HL-60 (cell line): ENCODE results near the gene ANGEL2.

Source experiments
- DNase-seq, 2 experiments: peaks; one replicate each; pipeline ENCODE4 v3.0.0-alpha.2; 2010 to 2020; ENCODE audit warnings: low read depth in 1 of 2, low spot score in 1 of 2
- H3K27ac ChIP-seq: fragments of 250-450 bp; sonication (Bioruptor Pico); replicated peaks from 2 replicates; pipeline ENCODE4 v1.5.1; 2020; ENCODE audit warnings: mild to moderate bottlenecking, moderate library complexity
- H3K27me3 ChIP-seq: fragments of 250-450 bp; sonication (Bioruptor Pico); 2 replicates; pipeline ENCODE4 v1.5.1; 2021; ENCODE audit warnings: mild to moderate bottlenecking, moderate library complexity; ENCODE audit not compliant: insufficient read depth, poor library complexity, severe bottlenecking
- H3K4me3 ChIP-seq: replicated peaks from 2 replicates; pipeline ENCODE4 v1.5.1; 2011; ENCODE audit warnings: mild to moderate bottlenecking, control low read depth, low read length; ENCODE audit not compliant: insufficient read depth
- GABPA ChIP-seq: IDR thresholded peaks from 2 replicates; pipeline ENCODE4 v1.6.1; 2012; ENCODE audit warnings: low read depth
- POLR2AphosphoS5 ChIP-seq: IDR thresholded peaks from 2 replicates; pipeline ENCODE4 v1.6.1; 2012; ENCODE audit warnings: low read depth
- REST ChIP-seq: IDR thresholded peaks from 2 replicates; pipeline ENCODE4 v1.6.1; 2012; ENCODE audit warnings: low read depth; ENCODE audit not compliant: insufficient replicate concordance
- SPI1 ChIP-seq: IDR thresholded peaks from 2 replicates; pipeline ENCODE4 v1.6.1; 2012; ENCODE audit warnings: low read depth, mild to moderate bottlenecking, borderline replicate concordance
- TF ChIP-seq, protein P1 (sequence below): IDR thresholded peaks from one replicate; pipeline ENCODE4 v1.5.1; 2011; ENCODE audit warnings: low read length, control low read depth, inconsistent platforms; ENCODE audit not compliant: insufficient read depth

ANGEL2 gene

DNA sequence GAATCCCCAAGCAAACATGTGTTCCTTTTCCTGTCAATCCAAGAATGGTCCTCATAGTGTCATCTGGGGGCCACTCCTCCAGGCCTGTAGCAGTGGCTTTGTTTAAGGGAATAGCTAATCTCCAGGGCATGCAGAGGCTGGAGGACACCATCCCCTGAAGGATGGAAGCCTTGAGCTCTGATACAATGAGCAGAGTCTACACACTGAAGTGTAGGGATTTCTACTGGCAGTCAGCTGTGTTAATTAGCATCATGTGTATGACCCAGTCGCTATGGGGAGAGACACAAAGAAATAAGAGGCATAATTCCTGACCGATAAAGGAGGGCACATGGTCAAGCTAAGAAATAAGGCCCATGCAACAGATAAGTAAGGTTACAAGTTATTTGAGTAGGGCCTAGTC is 29.1 kb downstream of the ANGEL2 start:
- no peak for DNase-seq
- no peaks in the 10 kb centered on the region for H3K27me3 ChIP-seq
- H3K4me3 ChIP-seq, result no peak overlapping the region
- H3K27ac ChIP-seq, result no peak overlapping the region
- TF ChIP-seq, protein P1, sequence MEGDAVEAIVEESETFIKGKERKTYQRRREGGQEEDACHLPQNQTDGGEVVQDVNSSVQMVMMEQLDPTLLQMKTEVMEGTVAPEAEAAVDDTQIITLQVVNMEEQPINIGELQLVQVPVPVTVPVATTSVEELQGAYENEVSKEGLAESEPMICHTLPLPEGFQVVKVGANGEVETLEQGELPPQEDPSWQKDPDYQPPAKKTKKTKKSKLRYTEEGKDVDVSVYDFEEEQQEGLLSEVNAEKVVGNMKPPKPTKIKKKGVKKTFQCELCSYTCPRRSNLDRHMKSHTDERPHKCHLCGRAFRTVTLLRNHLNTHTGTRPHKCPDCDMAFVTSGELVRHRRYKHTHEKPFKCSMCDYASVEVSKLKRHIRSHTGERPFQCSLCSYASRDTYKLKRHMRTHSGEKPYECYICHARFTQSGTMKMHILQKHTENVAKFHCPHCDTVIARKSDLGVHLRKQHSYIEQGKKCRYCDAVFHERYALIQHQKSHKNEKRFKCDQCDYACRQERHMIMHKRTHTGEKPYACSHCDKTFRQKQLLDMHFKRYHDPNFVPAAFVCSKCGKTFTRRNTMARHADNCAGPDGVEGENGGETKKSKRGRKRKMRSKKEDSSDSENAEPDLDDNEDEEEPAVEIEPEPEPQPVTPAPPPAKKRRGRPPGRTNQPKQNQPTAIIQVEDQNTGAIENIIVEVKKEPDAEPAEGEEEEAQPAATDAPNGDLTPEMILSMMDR, result no peak
- TF ChIP-seq POLR2AphosphoS5 (no peak), GABPA (no peak), REST (no peak), SPI1 (no peak)

DNA sequence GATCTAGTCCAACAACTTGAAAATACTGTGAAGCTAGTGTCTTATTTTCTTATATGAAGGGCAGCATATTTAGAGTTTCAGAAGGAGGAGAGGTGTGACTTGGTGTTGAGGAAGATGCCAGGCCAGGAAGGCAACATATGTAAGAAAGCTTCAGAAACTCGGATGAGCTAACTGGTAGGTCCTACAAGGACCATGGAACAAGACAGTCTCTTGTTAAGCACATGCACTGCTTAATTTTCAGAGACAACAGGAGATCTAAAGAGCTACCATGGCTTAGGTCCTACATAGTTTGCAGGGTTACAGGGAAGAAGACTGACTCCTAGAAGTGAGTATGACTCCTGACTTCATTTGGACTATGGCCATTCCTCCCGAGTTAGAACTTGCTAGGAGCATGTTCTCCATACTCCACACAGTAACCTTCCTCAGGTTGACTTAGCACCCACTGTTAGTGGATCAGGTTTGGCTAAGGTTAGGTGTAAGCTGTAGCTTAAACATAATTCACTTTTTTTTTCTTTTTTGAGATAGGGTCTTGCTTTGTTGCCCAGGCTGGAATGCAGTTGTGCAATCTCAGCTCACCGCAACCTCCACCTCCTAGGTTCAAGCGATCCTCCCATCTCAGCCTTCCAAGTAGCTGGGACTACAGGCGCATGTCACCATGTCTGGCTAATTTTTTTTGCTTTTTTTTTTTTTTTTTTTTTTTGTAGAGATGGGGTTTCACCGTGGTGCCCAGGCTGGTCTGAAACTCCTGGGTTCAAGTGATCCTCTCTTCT is 31.0 kb downstream of the ANGEL2 start:
- Histone ChIP-seq H3K27ac (no peak overlapping the region), H3K4me3 (no peak overlapping the region), H3K27me3 (no peaks in the 10 kb centered on the region)
- DNase-seq, result no peak
- no peak for TF ChIP-seq GABPA
- TF ChIP-seq, protein P1, result no peak
- no peak for TF ChIP-seq SPI1
- TF ChIP-seq POLR2AphosphoS5, result no peak
- no peak for TF ChIP-seq REST

DNA sequence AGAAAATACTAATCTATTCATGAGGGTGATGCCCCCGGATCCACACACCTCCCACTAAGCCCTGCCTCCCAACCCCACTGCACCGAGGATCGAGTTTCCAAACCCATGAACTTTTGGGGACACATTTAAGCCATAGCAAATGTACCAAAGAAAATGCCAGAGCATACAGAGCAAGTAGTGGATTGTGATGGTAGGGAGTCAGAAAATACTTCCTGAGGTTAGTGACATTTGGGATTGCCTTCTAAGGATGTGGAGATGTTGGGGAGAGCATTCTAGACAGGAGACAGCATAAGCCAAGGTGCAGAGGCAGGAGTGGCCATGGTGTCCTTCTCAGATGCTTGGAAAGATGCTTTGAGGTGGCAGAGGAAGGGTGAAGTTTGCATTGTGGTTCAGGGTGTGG is 32.2 kb downstream of the ANGEL2 start:
- H3K27ac ChIP-seq, result no peak overlapping the region
- DNase-seq, result no peak
- no peak for TF ChIP-seq GABPA
- TF ChIP-seq, protein P1, result no peak
- no peak for TF ChIP-seq REST
- TF ChIP-seq POLR2AphosphoS5, result no peak
- TF ChIP-seq SPI1, result no peak
- H3K4me3 ChIP-seq, result no peak overlapping the region
- no peaks in the 10 kb centered on the region for H3K27me3 ChIP-seq
